ENCODE results near the gene GNAS-AS1.

The GNAS-AS1 gene

DNA sequence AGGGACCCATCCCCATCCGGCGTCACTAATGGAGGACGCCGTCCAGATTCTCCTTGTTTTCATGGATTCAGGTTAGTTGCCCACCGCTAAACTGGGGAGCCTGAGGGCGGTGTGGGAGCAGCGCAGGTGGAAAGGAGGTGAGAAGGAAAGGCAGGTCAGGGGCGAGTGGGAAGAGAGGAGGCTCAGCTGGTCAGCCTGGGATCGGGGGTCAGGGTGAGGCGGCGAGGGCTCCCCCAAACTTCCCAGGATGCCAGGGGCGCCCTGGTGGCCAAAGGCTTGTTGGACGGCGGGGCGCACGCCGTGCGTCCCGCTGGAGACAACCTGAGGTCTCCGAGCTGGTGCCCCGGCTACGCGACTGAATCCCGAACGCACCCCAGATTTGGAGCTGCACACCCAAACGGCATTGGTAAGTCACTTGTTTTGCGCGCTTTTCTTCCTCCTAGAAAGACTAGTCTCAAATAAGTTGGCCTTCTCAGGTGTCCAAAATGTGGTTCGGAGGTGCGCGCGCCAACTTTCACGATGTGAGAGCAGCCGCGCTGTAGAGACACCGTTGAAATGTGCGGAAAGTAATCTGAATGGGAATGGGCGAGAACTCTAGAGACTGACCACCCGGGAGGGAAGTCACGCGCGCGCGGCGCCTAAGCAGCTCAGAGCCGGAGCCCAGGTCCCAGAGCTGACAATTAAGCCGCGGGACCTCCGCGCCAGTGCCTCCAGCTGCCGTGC, 9.7 kb downstream of the GNAS-AS1 start:
- DNase-seq: no peak
- Histone ChIP-seq H3K27me3 (ENCODE audit: insufficient read depth, low read depth, severe bottlenecking) (peaks cover 59% of the 10 kb centered on the region), H3K9me3 (ENCODE audit: severe bottlenecking) (no peaks in the 10 kb centered on the region), H3K4me3 (ENCODE audit: low read depth, low read length) (no peak overlapping the region), H3K36me3 (peaks cover 4% of the 10 kb centered on the region), H3K27ac (no peak overlapping the region)
- TF ChIP-seq, protein P1, sequence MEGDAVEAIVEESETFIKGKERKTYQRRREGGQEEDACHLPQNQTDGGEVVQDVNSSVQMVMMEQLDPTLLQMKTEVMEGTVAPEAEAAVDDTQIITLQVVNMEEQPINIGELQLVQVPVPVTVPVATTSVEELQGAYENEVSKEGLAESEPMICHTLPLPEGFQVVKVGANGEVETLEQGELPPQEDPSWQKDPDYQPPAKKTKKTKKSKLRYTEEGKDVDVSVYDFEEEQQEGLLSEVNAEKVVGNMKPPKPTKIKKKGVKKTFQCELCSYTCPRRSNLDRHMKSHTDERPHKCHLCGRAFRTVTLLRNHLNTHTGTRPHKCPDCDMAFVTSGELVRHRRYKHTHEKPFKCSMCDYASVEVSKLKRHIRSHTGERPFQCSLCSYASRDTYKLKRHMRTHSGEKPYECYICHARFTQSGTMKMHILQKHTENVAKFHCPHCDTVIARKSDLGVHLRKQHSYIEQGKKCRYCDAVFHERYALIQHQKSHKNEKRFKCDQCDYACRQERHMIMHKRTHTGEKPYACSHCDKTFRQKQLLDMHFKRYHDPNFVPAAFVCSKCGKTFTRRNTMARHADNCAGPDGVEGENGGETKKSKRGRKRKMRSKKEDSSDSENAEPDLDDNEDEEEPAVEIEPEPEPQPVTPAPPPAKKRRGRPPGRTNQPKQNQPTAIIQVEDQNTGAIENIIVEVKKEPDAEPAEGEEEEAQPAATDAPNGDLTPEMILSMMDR (IDR thresholded peaks at IDR 0.05; ENCODE audit: low read depth, low read length): no peak

DNA sequence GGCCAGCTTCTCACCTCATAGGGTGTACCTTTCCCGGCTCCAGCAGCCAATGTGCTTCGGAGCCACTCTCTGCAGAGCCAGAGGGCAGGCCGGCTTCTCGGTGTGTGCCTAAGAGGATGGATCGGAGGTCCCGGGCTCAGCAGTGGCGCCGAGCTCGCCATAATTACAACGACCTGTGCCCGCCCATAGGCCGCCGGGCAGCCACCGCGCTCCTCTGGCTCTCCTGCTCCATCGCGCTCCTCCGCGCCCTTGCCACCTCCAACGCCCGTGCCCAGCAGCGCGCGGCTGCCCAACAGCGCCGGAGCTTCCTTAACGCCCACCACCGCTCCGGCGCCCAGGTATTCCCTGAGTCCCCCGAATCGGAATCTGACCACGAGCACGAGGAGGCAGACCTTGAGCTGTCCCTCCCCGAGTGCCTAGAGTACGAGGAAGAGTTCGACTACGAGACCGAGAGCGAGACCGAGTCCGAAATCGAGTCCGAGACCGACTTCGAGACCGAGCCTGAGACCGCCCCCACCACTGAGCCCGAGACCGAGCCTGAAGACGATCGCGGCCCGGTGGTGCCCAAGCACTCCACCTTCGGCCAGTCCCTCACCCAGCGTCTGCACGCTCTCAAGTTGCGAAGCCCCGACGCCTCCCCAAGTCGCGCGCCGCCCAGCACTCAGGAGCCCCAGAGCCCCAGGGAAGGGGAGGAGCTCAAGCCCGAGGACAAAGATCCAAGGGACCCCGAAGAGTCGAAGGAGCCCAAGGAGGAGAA, 10.5 kb downstream of the GNAS-AS1 start:
- H3K27ac ChIP-seq: no peak overlapping the region
- peaks cover 62% of the 10 kb centered on the region for H3K27me3 ChIP-seq (ENCODE audit: insufficient read depth, low read depth, severe bottlenecking)
- H3K36me3 ChIP-seq: peaks cover 4% of the 10 kb centered on the region
- TF ChIP-seq, protein P1 (IDR thresholded peaks at IDR 0.05; ENCODE audit: low read depth, low read length): no peak
- no peak overlapping the region for H3K4me3 ChIP-seq (ENCODE audit: low read depth, low read length)
- DNase-seq: no peak
- no peaks in the 10 kb centered on the region for H3K9me3 ChIP-seq (ENCODE audit: severe bottlenecking)

DNA sequence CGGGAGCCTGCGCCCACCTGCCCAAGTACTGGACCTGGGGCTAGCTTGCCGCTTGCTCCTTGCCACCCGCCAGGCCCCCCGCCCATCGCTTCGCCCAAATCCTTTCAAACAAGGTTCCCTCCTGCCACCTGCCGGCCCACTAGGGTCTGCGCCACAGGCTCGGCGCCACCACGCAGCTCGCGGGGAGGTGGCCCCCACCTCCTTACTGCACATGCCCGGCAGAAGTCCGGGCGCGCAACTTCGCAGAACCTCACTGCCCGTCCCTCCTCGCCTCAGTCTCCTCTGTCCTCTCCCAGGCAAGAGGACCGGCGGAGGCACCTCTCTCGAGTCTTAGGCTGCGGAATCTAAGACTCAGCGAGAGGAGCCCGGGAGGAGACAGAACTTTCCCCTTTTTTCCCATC, 11.2 kb downstream of the GNAS-AS1 start:
- TF ChIP-seq, protein P1 (IDR thresholded peaks at IDR 0.05; ENCODE audit: low read depth, low read length): peak; percentile 62
- Histone ChIP-seq H3K9me3 (ENCODE audit: severe bottlenecking) (no peaks in the 10 kb centered on the region), H3K4me3 (ENCODE audit: low read depth, low read length) (no peak overlapping the region), H3K27ac (no peak overlapping the region), H3K27me3 (ENCODE audit: insufficient read depth, low read depth, severe bottlenecking) (peaks cover 63% of the 10 kb centered on the region), H3K36me3 (peaks cover 4% of the 10 kb centered on the region)
- peak; percentile 62 for DNase-seq

DNA sequence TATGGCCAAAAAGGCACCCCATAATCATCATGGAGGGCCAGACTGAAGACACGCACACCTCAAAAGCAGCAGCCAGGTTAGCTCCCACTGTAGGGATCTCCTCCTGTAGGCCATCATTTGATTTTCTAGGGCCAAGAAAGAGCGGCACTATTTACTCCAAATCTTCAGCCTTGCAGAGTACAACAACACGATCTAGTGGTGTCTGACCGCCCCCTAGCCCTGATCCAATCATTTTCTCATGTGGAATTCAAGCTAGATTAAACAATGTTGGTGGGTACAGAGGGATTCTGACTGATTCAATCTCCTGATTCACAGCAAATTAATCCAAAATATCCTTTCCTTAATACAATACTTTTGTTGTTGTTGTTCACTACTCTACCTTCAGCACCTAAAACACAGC, 12.5 kb downstream of the GNAS-AS1 start:
- Histone ChIP-seq H3K9me3 (ENCODE audit: severe bottlenecking) (no peaks in the 10 kb centered on the region), H3K36me3 (peaks cover 4% of the 10 kb centered on the region), H3K27me3 (ENCODE audit: insufficient read depth, low read depth, severe bottlenecking) (peaks cover 57% of the 10 kb centered on the region), H3K27ac (no peak overlapping the region), H3K4me3 (ENCODE audit: low read depth, low read length) (no peak overlapping the region)
- no peak for DNase-seq
- TF ChIP-seq, protein P1 (IDR thresholded peaks at IDR 0.05; ENCODE audit: low read depth, low read length): no peak

DNA sequence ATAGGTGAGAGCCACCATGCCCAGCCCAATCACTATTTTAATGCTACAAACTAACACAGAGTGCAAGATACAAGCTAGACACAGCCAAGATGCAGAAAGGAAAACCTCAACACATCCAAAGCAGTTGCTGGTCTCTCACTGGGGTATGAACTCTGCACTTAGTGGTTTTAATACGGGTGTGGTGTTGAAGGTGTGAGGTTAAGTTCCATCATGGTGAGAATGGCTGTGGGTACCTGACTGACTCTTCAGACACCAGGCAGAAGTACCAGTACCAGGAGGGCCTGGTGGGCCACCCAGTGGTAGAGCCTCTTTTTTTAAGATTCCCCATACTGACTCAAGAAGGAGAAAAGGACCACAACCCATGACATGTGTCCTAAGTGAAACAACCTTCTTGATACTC, 13.0 kb downstream of the GNAS-AS1 start:
- H3K4me3 ChIP-seq (ENCODE audit: low read depth, low read length): no peak overlapping the region
- TF ChIP-seq, protein P1 (IDR thresholded peaks at IDR 0.05; ENCODE audit: low read depth, low read length): no peak

More for the DNA sequence above, 13.0 kb downstream of the GNAS-AS1 start:
- no peak overlapping the region for H3K27ac ChIP-seq
- peaks cover 4% of the 10 kb centered on the region for H3K36me3 ChIP-seq
- DNase-seq: no peak
- peaks cover 55% of the 10 kb centered on the region for H3K27me3 ChIP-seq (ENCODE audit: insufficient read depth, low read depth, severe bottlenecking)
- H3K9me3 ChIP-seq (ENCODE audit: severe bottlenecking): no peaks in the 10 kb centered on the region

Measured in WERI-Rb-1 (cell line).